ENCODE measurements around the gene RHOG. TPM values are rescaled to one million over a fixed set of nuclear protein-coding genes. Genes with fewer than 3 reads are reported as not detected.

The RHOG gene
- total RNA-seq, 1 experiment from 2014 or later: 33.6 TPM

DNA sequence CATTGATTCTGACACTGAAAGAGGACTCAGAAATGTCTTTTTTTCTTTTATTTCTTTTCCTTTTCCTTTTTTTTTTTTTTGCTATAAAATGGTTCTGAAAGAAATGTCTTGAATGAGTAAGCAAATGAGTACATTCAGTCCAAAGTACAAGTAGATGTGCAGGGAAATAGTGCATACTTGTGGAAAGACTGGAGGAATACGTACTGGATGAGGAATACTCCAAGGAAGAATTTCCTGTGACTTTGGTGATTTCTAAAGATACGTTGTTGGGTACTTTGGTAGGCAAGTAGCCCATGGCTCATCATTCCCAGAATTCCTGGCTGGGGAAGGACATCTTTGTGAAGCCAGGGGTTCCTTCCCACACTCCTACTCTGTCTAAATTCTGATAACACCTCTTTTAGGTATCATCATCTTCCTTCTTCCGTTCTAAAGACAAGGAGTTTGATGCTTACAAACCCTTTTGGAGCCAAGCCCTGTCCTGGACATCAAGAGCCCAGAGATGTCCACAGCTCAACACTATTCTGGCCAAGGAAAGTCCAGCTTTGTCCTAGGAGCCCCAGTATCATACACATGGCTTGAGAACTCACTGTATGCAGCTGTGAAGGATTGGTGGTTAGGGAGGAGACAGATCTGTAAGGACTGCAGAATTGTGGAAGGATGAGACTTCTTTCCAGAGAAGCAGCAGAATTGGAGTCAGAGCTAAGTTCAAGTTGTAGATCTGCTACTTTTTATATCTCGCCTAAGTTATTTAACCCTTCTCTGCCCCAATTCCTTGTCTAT, 38.6 kb downstream of the RHOG start:
- no peaks in the 10 kb centered on the region for H3K9me3 Mint-ChIP-seq
- H3K4me1 Mint-ChIP-seq: peaks cover 4% of the 10 kb centered on the region
- no peaks in the 10 kb centered on the region for H3K36me3 Mint-ChIP-seq
- ChIA-PET POLR2A (no interaction called here), CTCF (interaction anchor here (1.2 kb wide), 1 partner anchor 53 kb away, joined by 3 read pairs; the partner anchor contains the start of gene STIM1)
- TF ChIP-seq STAT6 (CRISPR knock-in tag; conservative IDR thresholded peaks at IDR 0.05; ENCODE audit: low read depth) (no peak), SOX15 (CRISPR knock-in tag; IDR thresholded peaks at IDR 0.05) (no peak), OVOL2 (CRISPR knock-in tag; IDR thresholded peaks at IDR 0.05; ENCODE audit: borderline replicate concordance) (no peak), TEAD1 (CRISPR knock-in tag; IDR thresholded peaks at IDR 0.05) (no peak), RORB (CRISPR knock-in tag; IDR thresholded peaks at IDR 0.05) (no peak), ATF3 (CRISPR knock-in tag; conservative IDR thresholded peaks at IDR 0.05) (no peak), SMAD3 (CRISPR knock-in tag; IDR thresholded peaks at IDR 0.05; ENCODE audit: borderline replicate concordance) (no peak), ZNF219 (CRISPR knock-in tag; IDR thresholded peaks at IDR 0.05; ENCODE audit: borderline replicate concordance) (no peak)
- TF ChIP-seq, protein P1, sequence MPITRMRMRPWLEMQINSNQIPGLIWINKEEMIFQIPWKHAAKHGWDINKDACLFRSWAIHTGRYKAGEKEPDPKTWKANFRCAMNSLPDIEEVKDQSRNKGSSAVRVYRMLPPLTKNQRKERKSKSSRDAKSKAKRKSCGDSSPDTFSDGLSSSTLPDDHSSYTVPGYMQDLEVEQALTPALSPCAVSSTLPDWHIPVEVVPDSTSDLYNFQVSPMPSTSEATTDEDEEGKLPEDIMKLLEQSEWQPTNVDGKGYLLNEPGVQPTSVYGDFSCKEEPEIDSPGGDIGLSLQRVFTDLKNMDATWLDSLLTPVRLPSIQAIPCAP (CRISPR knock-in tag; IDR thresholded peaks at IDR 0.05): no peak
- TF ChIP-seq, protein P2, sequence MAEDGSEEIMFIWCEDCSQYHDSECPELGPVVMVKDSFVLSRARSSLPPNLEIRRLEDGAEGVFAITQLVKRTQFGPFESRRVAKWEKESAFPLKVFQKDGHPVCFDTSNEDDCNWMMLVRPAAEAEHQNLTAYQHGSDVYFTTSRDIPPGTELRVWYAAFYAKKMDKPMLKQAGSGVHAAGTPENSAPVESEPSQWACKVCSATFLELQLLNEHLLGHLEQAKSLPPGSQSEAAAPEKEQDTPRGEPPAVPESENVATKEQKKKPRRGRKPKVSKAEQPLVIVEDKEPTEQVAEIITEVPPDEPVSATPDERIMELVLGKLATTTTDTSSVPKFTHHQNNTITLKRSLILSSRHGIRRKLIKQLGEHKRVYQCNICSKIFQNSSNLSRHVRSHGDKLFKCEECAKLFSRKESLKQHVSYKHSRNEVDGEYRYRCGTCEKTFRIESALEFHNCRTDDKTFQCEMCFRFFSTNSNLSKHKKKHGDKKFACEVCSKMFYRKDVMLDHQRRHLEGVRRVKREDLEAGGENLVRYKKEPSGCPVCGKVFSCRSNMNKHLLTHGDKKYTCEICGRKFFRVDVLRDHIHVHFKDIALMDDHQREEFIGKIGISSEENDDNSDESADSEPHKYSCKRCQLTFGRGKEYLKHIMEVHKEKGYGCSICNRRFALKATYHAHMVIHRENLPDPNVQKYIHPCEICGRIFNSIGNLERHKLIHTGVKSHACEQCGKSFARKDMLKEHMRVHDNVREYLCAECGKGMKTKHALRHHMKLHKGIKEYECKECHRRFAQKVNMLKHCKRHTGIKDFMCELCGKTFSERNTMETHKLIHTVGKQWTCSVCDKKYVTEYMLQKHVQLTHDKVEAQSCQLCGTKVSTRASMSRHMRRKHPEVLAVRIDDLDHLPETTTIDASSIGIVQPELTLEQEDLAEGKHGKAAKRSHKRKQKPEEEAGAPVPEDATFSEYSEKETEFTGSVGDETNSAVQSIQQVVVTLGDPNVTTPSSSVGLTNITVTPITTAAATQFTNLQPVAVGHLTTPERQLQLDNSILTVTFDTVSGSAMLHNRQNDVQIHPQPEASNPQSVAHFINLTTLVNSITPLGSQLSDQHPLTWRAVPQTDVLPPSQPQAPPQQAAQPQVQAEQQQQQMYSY (CRISPR knock-in tag; IDR thresholded peaks at IDR 0.05): no peak
- TF ChIP-seq, protein P3, sequence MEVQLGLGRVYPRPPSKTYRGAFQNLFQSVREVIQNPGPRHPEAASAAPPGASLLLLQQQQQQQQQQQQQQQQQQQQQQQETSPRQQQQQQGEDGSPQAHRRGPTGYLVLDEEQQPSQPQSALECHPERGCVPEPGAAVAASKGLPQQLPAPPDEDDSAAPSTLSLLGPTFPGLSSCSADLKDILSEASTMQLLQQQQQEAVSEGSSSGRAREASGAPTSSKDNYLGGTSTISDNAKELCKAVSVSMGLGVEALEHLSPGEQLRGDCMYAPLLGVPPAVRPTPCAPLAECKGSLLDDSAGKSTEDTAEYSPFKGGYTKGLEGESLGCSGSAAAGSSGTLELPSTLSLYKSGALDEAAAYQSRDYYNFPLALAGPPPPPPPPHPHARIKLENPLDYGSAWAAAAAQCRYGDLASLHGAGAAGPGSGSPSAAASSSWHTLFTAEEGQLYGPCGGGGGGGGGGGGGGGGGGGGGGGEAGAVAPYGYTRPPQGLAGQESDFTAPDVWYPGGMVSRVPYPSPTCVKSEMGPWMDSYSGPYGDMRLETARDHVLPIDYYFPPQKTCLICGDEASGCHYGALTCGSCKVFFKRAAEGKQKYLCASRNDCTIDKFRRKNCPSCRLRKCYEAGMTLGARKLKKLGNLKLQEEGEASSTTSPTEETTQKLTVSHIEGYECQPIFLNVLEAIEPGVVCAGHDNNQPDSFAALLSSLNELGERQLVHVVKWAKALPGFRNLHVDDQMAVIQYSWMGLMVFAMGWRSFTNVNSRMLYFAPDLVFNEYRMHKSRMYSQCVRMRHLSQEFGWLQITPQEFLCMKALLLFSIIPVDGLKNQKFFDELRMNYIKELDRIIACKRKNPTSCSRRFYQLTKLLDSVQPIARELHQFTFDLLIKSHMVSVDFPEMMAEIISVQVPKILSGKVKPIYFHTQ (CRISPR knock-in tag; IDR thresholded peaks at IDR 0.05): no peak
- H3K27me3 Mint-ChIP-seq (ENCODE audit: low read depth): no peaks in the 10 kb centered on the region
- H3K27ac Mint-ChIP-seq: no peak overlapping the region
- no peak for ATAC-seq
- no peak for DNase-seq (ENCODE audit: low spot score)
- no peak overlapping the region for H3K4me3 Mint-ChIP-seq

GRCh38 chr11:3799873-3800272, 40.9 kb downstream of the RHOG start:
- Mint-ChIP-seq H3K36me3 (peaks cover 4% of the 10 kb centered on the region; the same call in 1 of the 2 replicates), H3K27ac (no peak overlapping the region), H3K4me3 (no peak overlapping the region), H3K27me3 (ENCODE audit: low read depth) (no peaks in the 10 kb centered on the region), H3K9me3 (no peaks in the 10 kb centered on the region), H3K4me1 (peaks cover 17% of the 10 kb centered on the region)
- ChIA-PET POLR2A (no interaction called here), CTCF (interaction anchor here (4.7 kb wide), 1 partner anchor 8 kb away, joined by 52 read pairs; the partner anchor contains the start of gene PGAP2)
- ATAC-seq: no peak
- no peak for DNase-seq (ENCODE audit: low spot score)
- TF ChIP-seq, protein P4, sequence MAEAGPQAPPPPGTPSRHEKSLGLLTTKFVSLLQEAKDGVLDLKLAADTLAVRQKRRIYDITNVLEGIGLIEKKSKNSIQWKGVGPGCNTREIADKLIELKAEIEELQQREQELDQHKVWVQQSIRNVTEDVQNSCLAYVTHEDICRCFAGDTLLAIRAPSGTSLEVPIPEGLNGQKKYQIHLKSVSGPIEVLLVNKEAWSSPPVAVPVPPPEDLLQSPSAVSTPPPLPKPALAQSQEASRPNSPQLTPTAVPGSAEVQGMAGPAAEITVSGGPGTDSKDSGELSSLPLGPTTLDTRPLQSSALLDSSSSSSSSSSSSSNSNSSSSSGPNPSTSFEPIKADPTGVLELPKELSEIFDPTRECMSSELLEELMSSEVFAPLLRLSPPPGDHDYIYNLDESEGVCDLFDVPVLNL (CRISPR knock-in tag; IDR thresholded peaks at IDR 0.05; ENCODE audit: borderline replicate concordance, low read depth): no peak
- no peak for TF ChIP-seq ZNF532 (CRISPR knock-in tag; IDR thresholded peaks at IDR 0.05; ENCODE audit: borderline replicate concordance)
- TF ChIP-seq MYBL2 (CRISPR knock-in tag; IDR thresholded peaks at IDR 0.05): no peak
- no peak for TF ChIP-seq ESRRA (CRISPR knock-in tag; IDR thresholded peaks at IDR 0.05; ENCODE audit: borderline replicate concordance)
- TF ChIP-seq TEAD4 (CRISPR knock-in tag; IDR thresholded peaks at IDR 0.05): no peak
